Loucy (cell line): ENCODE data around the gene NFS1.

Source experiments
- EZH2phosphoT487 ChIP-seq: fragments of 200-600 bp; IDR thresholded peaks from 2 replicates; pipeline ENCODE4 v1.6.1; 2018; ENCODE audit warnings: antibody characterized with exemption, mild to moderate bottlenecking, moderate library complexity, borderline replicate concordance
- TF ChIP-seq, protein P1 (sequence below): fragments of 200-600 bp; sonication (generic); conservative IDR thresholded peaks from 2 replicates; pipeline ENCODE4 v1.5.1; 2014; ENCODE audit warnings: mild to moderate bottlenecking, antibody characterized with exemption, low read length

- TF ChIP-seq, protein P1, sequence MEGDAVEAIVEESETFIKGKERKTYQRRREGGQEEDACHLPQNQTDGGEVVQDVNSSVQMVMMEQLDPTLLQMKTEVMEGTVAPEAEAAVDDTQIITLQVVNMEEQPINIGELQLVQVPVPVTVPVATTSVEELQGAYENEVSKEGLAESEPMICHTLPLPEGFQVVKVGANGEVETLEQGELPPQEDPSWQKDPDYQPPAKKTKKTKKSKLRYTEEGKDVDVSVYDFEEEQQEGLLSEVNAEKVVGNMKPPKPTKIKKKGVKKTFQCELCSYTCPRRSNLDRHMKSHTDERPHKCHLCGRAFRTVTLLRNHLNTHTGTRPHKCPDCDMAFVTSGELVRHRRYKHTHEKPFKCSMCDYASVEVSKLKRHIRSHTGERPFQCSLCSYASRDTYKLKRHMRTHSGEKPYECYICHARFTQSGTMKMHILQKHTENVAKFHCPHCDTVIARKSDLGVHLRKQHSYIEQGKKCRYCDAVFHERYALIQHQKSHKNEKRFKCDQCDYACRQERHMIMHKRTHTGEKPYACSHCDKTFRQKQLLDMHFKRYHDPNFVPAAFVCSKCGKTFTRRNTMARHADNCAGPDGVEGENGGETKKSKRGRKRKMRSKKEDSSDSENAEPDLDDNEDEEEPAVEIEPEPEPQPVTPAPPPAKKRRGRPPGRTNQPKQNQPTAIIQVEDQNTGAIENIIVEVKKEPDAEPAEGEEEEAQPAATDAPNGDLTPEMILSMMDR, result no peak
- TF ChIP-seq EZH2phosphoT487, result no peak
Observed at GRCh38 chr20:35644806-35645205, 54.3 kb downstream of the NFS1 start.
